GM13976 (cell line): ENCODE measurements around the gene RUNDC3A.

Source experiments
- DNase-seq: peaks from one replicate; pipeline ENCODE4 v3.0.0; 2012; ENCODE audit warnings: low spot score
- in situ Hi-C: fragments of 300-500 bp; cut with MboI; formaldehyde crosslinking; loops from one replicate; pipeline ENCODE4 v1.12.0; 2022; ENCODE audit warnings: low sequenced_read_pairs, mixed read lengths, inconsistent platforms; ENCODE audit not compliant: unreplicated experiment
- TF ChIP-seq, protein P1 (sequence below): IDR thresholded peaks from 2 replicates; pipeline ENCODE4 v1.5.1; 2012; ENCODE audit warnings: borderline replicate concordance, mild to moderate bottlenecking; ENCODE audit not compliant: insufficient read depth; ENCODE audit errors: extremely low read depth, missing control alignments, control extremely low read depth

The RUNDC3A gene

DNA sequence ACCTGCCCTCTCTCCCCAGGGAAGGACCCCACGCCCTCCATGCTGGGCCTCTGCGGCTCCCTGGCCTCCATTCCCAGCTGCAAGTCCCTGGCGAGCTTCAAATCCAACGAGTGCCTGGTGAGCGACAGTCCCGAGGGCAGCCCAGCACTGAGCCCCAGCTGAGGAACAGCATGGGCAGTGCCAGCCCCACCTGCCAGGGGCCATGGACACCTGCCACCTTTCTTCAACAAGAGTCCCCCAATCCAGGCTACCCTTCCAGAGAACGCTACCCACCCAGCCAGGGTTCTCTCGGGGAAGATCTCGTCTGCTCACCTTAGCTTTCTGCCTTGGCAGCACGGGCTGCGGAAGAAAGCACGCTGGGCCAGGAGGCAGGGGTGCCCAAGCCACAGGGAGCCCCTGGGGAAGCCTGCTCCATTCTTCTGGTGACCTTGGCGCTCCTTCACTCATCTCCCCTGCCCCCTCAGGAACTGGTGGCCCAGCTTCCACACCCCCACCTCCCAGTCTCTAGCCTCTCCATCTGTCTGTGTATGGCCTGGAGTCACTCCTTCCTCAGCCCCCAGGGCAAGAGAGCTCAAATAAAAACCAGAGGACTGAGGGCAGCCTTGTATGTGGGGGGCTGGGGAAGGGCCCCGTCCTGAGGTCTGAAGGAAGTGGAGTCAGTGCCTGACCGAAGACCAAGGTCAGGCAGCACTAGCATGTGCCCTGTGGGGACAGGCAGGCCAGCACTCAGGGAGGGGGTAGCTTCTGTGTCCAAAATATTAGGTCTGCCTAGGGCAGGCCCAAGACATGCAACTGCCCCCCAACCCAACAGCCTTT is 9.9 kb downstream of the RUNDC3A start:
- TF ChIP-seq, protein P1, sequence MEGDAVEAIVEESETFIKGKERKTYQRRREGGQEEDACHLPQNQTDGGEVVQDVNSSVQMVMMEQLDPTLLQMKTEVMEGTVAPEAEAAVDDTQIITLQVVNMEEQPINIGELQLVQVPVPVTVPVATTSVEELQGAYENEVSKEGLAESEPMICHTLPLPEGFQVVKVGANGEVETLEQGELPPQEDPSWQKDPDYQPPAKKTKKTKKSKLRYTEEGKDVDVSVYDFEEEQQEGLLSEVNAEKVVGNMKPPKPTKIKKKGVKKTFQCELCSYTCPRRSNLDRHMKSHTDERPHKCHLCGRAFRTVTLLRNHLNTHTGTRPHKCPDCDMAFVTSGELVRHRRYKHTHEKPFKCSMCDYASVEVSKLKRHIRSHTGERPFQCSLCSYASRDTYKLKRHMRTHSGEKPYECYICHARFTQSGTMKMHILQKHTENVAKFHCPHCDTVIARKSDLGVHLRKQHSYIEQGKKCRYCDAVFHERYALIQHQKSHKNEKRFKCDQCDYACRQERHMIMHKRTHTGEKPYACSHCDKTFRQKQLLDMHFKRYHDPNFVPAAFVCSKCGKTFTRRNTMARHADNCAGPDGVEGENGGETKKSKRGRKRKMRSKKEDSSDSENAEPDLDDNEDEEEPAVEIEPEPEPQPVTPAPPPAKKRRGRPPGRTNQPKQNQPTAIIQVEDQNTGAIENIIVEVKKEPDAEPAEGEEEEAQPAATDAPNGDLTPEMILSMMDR = no peak
- peak; percentile 20 for DNase-seq
- in situ Hi-C loops = no loop called here

DNA sequence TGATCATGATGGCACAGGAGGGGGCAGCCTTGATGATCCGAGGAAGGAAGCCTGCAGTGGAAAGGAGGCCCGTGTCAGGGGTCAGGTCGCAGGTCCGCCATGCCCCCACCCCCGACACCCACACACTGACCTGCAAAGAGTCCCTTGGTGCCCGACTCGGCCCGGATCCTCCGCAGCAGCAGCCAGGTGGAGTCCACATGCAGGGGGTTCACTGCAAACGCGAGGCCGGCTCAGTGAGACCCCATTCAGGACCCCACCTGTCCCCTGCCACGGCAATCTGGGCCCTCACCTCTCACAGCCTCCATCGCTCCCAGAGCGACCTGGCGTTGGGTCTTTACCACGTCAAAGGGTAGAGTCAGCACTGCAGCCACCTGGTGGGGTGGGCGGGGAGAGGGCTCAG is 11.7 kb downstream of the RUNDC3A start:
- DNase-seq = no peak
- TF ChIP-seq, protein P1 = no peak
- in situ Hi-C loops = no loop called here

DNA sequence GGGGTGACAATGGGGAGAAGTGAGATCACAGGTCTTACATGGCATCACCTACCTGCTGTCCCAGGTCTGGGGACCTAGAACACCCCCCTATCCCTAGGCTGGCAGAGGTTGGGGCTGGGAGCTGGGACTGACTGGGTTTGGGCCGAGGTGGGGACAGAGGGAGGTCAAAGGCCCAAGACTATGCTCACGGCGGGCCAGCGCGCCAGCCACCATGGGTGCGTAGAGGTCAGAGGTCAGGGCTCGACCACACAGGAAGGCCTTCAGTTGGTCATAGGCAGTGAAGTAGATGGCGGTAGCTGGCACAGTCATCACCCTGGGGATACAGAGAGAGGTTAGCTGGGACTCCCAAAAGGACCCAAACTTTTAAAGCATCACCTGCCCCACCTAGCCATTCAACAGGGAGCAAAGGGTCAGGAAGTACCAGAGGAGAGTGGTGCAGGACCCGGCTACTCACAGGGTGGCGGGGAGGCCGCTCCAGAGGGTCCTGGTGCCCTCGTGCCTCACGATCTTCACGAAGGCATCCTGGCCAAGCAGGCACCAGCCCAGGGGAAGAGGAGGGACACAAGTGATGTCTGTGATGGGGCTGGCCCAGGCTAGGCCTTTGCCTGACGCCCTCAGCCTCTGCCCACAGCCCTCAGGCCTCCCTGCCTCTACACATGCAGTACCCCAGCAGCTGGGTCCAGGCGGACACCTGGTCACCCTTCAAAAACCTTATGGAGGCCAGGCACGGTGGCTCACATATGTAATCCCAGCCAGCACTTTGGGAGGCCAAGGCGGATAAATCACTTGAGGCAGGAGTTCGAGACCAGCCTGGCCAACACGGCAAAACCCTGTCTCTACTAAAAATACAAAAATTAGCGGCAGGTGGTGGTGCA is 13.1 kb downstream of the RUNDC3A start:
- TF ChIP-seq, protein P1 = no peak
- in situ Hi-C loops = no loop called here
- no peak for DNase-seq

DNA sequence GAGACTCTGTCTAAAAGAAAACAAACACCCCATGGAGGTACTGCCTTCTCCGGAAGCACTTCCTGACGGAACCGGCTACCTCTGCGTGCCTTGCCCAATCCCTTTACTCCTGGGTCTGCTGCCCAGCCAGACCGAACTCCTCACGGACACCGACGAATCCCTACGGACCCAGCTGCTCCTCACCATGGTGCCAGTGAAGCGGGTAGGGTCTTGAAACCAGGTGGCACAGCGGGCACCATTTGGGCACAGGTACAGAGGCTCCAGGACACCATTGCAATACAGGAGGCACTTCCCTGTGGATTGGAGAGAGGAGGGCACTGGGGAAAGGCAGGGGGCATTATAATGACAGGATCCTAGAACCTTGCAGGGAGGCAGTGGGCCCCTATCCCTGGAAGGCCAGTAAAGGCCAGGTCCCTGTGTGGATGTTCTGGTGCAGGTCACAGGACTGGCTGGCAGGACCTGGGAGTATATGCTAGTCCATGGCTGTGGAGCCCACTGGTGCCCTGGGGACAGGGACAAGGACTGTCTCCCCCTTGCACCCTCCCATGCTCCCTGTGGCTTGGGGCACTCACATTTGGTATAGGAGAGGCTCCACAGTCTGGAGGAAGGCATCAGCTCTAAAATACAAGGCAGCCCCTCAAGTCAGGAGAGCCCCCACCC is 14.0 kb downstream of the RUNDC3A start:
- in situ Hi-C loops = no loop called here
- no peak for DNase-seq

DNA sequence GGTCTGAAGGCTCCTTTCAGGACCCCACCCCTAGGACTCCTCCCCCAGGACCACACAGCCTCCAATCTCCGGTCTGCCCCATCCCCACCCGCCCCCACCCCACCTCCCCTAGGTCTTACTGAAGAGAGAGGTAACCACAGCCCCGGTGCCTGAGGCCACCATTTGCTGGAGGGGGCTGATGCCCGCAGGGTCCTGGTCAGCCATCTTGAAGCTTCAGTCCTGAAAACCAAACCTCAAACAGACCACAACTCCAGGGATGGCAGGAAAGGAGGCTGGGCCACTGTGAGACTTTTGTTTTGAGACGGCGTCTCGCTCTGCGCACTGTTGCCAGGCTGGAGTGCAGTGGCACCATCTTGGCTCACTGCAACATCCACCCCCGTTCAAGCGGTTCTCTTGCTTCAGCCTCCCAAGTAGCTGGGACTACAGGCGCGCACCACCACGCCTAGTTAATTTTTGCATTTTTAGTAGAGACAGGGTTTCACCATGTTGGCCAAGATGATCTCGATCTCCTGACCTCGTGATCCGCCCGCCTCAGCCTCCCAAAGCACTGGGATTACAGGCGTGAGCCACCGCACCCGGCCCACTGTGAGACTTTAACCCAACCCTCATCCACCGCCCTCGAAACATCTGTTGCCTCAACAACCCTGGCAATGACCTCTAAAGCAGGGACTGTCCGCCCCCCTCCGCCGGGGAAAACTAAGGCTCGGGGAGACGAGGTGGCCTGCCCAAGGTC is 15.1 kb downstream of the RUNDC3A start:
- TF ChIP-seq, protein P1 = no peak
- in situ Hi-C loops = no loop called here
- DNase-seq = peak; percentile 6

More for the DNA sequence above, 14.0 kb downstream of the RUNDC3A start:
- TF ChIP-seq, protein P1 = no peak
